Testis (tissue), 2 donors: ENCODE results near the gene SELENOM.

ENCODE experiments used
- POLR2A ChIP-seq: fragments of 450-650 bp; IDR thresholded peaks from one replicate; pipeline ENCODE4 v1.6.1; 2017; ENCODE audit warnings: antibody characterized with exemption, mild to moderate bottlenecking, moderate library complexity
- TF ChIP-seq, protein P1 (sequence below), 3 experiments: fragments of 450-650 bp in 2 of 3; fragments of 200-600 bp in 1 of 3; sonication (generic) in 1 of 3; IDR thresholded peaks; one replicate each; pipeline ENCODE4 v1.5.1; 2016 to 2019; ENCODE audit warnings: antibody characterized with exemption in 3 of 3, mild to moderate bottlenecking in 2 of 3, moderate library complexity in 1 of 3

DNA sequence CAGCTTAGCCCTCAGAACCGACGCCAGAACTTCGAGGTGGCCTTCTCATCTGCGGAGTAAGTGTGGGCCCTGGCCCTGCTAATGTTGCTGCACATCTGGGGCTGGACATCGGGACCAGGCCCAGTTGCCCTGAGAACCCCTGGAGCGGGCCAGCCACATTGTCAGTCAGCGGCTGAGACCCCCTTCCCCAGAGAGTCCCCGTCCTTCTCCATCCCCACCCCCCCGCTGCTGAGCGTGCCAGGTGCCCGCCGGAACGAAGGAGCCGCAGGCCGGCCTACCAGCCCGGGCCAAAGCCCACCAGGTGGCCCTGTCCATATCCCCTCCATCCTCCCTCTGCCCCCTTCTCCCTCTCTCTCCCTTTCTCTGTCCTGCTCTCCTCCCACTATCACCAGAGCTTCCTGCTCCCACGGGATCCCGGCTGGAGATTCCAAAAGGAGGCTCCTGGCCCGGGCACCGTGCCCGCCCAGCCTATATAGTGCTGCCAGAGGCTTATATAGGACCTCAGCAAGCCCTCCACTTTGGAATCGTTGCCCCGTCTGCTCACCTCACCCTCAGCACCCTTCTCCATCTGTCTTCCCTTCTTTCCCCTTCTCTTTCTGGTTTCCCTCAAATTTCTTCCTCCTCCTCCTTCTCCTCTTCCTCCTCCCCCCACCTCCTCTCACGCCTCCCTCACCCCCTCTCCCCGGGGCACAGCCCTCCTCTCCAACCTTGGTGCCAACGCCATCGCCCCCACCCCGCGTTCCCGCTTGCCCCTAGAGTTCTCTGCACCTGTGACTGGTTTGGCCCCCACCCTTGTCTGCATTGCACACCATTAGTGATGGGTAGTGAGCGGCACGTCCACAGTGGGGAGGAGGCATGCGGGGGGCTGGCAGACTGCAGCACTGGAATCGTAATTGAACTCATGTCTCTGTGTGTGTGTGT is 7.3 kb downstream of the SELENOM start:
- TF ChIP-seq, protein P1, sequence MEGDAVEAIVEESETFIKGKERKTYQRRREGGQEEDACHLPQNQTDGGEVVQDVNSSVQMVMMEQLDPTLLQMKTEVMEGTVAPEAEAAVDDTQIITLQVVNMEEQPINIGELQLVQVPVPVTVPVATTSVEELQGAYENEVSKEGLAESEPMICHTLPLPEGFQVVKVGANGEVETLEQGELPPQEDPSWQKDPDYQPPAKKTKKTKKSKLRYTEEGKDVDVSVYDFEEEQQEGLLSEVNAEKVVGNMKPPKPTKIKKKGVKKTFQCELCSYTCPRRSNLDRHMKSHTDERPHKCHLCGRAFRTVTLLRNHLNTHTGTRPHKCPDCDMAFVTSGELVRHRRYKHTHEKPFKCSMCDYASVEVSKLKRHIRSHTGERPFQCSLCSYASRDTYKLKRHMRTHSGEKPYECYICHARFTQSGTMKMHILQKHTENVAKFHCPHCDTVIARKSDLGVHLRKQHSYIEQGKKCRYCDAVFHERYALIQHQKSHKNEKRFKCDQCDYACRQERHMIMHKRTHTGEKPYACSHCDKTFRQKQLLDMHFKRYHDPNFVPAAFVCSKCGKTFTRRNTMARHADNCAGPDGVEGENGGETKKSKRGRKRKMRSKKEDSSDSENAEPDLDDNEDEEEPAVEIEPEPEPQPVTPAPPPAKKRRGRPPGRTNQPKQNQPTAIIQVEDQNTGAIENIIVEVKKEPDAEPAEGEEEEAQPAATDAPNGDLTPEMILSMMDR (IDR thresholded peaks at IDR 0.05) = no peak
- TF ChIP-seq POLR2A = no peak
